HepG2 (cell line): Measurements from ENCODE around the gene TMCC1. TPM values are rescaled to one million over a fixed set of nuclear protein-coding genes. Genes with fewer than 3 reads are reported as not detected.

Source experiments
- ATAC-seq: fragments of 200-7000 bp; cut with Tn5 transposase; 3 replicates; pipeline ENCODE4 v1.9.1; 2020; ENCODE audit warnings: mild to moderate bottlenecking, moderate library complexity
- BruUV-seq: library from RNA; stranded (reverse); fragments of 400-500 nt; replicated peaks from 2 replicates; lab custom pipeline; 2021; lab: Mats Ljungman, UMichigan
- CTCF ChIA-PET: fragments of 300-600 bp; formaldehyde crosslinking; extraction: SDS; loops from one replicate; lab custom pipeline; 2021; ENCODE audit warnings: low total read pairs, inconsistent platforms, low intra/inter-chr PET ratio; lab: Yijun Ruan, JAX
- POLR2A ChIA-PET: fragments of 350-600 bp; sonication (Branson Sonifier 250); formaldehyde crosslinking; loops from one replicate; lab custom pipeline; 2020; ENCODE audit warnings: antibody characterized with exemption, inconsistent platforms; lab: Yijun Ruan, JAX
- DNase-seq: peaks from one replicate; pipeline ENCODE4 v3.0.0-alpha.2; 2015; ENCODE audit warnings: low spot score
- FAIRE-seq: peaks from 3 replicates; lab custom pipeline; 2011; peaks lifted over from hg19 to GRCh38; lab: Jason Lieb, UNC
- H2AFZ ChIP-seq: one replicate; pipeline ENCODE4 v1.6.1; 2011; ENCODE audit warnings: low read length, inconsistent platforms
- H3K27ac ChIP-seq: fragments of 300-600 bp; 3 replicates; pipeline ENCODE4 v1.8.0; 2011; ENCODE audit warnings: mixed run types, mild to moderate bottlenecking, mixed read lengths, low read length, inconsistent platforms; ENCODE audit not compliant: insufficient read depth; ENCODE audit errors: extremely low read length
- H3K27me3 ChIP-seq, 2 experiments: fragments of 200-600 bp in 1 of 2; 2 replicates in 1 of 2; 3 replicates in 1 of 2; pipeline versions ENCODE4 v1.6.0 to v1.8.0; 2011; ENCODE audit warnings: low read length in 2 of 2, mild to moderate bottlenecking in 2 of 2, moderate library complexity in 2 of 2, inconsistent platforms in 1 of 2; ENCODE audit not compliant: insufficient read depth in 2 of 2, control insufficient read depth in 1 of 2
- H3K36me3 ChIP-seq, 2 experiments: fragments of 200-600 bp in 1 of 2; replicated peaks in 1 of 2; 2 replicates in 1 of 2; 3 replicates in 1 of 2; pipeline versions ENCODE4 v1.5.1 to v1.8.0; 2011; ENCODE audit warnings: low read length in 2 of 2, inconsistent platforms in 1 of 2; ENCODE audit not compliant: insufficient read depth in 2 of 2, control insufficient read depth in 1 of 2
- H3K4me1 ChIP-seq: 2 replicates; pipeline ENCODE4 v1.5.1; 2012; ENCODE audit warnings: low read length, inconsistent platforms; ENCODE audit not compliant: insufficient read depth
- H3K4me2 ChIP-seq: 2 replicates; pipeline ENCODE4 v1.6.0; 2011; ENCODE audit warnings: low read depth, low read length, inconsistent platforms
- H3K4me3 ChIP-seq, 3 experiments: fragments of 200-600 bp in 1 of 3; sonication (generic), shearing (Covaris generic) in 1 of 3; replicated peaks in 1 of 3; 2 replicates each; pipeline ENCODE4 v1.5.1; 2011 to 2016; ENCODE audit warnings: low read length in 3 of 3, inconsistent platforms in 2 of 3, low read depth in 2 of 3, mild to moderate bottlenecking in 2 of 3, control low read depth in 1 of 3, mixed read lengths in 1 of 3; ENCODE audit not compliant: insufficient read depth in 1 of 3
- H3K79me2 ChIP-seq: one replicate; pipeline ENCODE4 v1.6.1; 2011; ENCODE audit warnings: low read length, inconsistent platforms; ENCODE audit not compliant: insufficient read depth
- H3K9ac ChIP-seq: 2 replicates; pipeline ENCODE4 v1.6.0; 2011; ENCODE audit warnings: mild to moderate bottlenecking, low read depth, low read length, inconsistent platforms; ENCODE audit not compliant: insufficient read depth
- H3K9me3 ChIP-seq: 2 replicates; pipeline ENCODE4 v1.5.1; 2012; ENCODE audit warnings: mild to moderate bottlenecking, low read length
- H4K20me1 ChIP-seq: 2 replicates; pipeline ENCODE4 v1.6.0; 2011; ENCODE audit warnings: inconsistent platforms, mild to moderate bottlenecking, low read length, moderate library complexity; ENCODE audit not compliant: insufficient read depth
- EHMT2 ChIP-seq: fragments of 200-600 bp; sonication (generic); IDR thresholded peaks from 2 replicates; pipeline ENCODE4 v1.7.0; 2017; ENCODE audit warnings: antibody characterized with exemption, low read depth, low read length, borderline replicate concordance
- TOE1 ChIP-seq: sonication (generic); formaldehyde crosslinking; IDR thresholded peaks from 2 replicates; pipeline ENCODE4 v1.4.0; 2020; ENCODE audit warnings: mild to moderate bottlenecking, missing genetic modification reagents
- WGBS: methylation state at CpG from one replicate; pipeline ENCODE4 v1.1.6; 2017; ENCODE audit warnings: low lambda C conversion rate; 5-methylcytosine and 5-hydroxymethylcytosine counted together
- in situ Hi-C: cut with HindIII; loops from 2 replicates; pipeline ENCODE4 v1.10.0; 2017; ENCODE audit warnings: low pct_unique_long_range_greater_than_20kb; ENCODE audit not compliant: extremely low pct_ligation_motif_present
- intact Hi-C: fragments of 100-400 bp; cut with micrococcal nuclease; formaldehyde crosslinking; loops from one replicate; pipeline ENCODE4 v1.10.0; 2022; ENCODE audit not compliant: unreplicated experiment
- polyA plus RNA-seq, 8 experiments: library from polyadenylated mRNA; depleted of rRNA in 3 of 8; stranded (reverse) in 7 of 8; unstranded in 1 of 8; fragments of >200 nt; fragmentation: Illumina TruSeq in 4 of 8; extraction: Trizol in 4 of 8; gene quantifications; 2 replicates each; pipeline versions ENCODE4 v1.2.1 to v1.2.3, GENCODE V29; 2011 to 2016; ENCODE audit warnings: low read depth in 4 of 8, missing spikeins in 1 of 8, mixed read lengths in 1 of 8; ENCODE audit not compliant: insufficient read depth in 1 of 8
- total RNA-seq, 5 experiments: library from RNA; depleted of rRNA; stranded (reverse); fragments of >200 nt; fragmentation: Illumina TruSeq; extraction: Trizol; gene quantifications; 2 replicates each; pipeline ENCODE4 v1.2.3, GENCODE V29; 2016; ENCODE audit warnings: low read depth in 1 of 5
- TF ChIP-seq, protein P1 (sequence below): sonication (generic); formaldehyde crosslinking; IDR thresholded peaks from 2 replicates; pipeline ENCODE4; 2020; ENCODE audit warnings: missing genetic modification reagents, mild to moderate bottlenecking, borderline replicate concordance
- TF ChIP-seq, protein P2 (sequence below): sonication (generic); formaldehyde crosslinking; IDR thresholded peaks from 2 replicates; pipeline ENCODE4 v1.5.1; 2020; ENCODE audit warnings: missing genetic modification reagents, mild to moderate bottlenecking, borderline replicate concordance

TMCC1 gene
- total and polyA plus RNA-seq, 2 of the 13 experiments (the other 11 are each of a cell fraction or from before 2014, with no cell fraction given): 12.1 to 264 TPM

DNA sequence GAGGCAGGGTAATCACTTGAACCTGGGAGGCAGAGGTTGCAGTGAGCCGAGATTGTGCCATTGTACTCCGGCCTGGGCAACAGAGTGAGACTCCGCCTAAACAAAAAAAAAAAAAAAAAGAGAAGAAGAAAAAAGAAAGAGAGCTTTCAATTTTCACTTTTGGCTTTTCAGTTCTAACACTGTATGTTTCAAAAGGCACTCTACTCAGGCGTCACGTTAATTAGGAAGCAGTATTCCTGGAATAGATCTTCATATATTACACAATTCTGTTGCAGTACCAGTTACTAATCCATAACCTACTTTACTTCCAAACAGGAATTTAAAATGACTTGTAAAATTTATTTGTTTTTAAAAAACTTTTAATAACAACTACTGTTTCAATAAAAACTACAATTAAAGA, 155.3 kb downstream of the TMCC1 start:
- TF ChIP-seq TOE1 (CRISPR knock-in tag): no peak
- no peak for TF ChIP-seq EHMT2
- TF ChIP-seq, protein P1, sequence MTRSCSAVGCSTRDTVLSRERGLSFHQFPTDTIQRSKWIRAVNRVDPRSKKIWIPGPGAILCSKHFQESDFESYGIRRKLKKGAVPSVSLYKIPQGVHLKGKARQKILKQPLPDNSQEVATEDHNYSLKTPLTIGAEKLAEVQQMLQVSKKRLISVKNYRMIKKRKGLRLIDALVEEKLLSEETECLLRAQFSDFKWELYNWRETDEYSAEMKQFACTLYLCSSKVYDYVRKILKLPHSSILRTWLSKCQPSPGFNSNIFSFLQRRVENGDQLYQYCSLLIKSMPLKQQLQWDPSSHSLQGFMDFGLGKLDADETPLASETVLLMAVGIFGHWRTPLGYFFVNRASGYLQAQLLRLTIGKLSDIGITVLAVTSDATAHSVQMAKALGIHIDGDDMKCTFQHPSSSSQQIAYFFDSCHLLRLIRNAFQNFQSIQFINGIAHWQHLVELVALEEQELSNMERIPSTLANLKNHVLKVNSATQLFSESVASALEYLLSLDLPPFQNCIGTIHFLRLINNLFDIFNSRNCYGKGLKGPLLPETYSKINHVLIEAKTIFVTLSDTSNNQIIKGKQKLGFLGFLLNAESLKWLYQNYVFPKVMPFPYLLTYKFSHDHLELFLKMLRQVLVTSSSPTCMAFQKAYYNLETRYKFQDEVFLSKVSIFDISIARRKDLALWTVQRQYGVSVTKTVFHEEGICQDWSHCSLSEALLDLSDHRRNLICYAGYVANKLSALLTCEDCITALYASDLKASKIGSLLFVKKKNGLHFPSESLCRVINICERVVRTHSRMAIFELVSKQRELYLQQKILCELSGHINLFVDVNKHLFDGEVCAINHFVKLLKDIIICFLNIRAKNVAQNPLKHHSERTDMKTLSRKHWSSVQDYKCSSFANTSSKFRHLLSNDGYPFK (CRISPR knock-in tag): no peak
- TF ChIP-seq, protein P2, sequence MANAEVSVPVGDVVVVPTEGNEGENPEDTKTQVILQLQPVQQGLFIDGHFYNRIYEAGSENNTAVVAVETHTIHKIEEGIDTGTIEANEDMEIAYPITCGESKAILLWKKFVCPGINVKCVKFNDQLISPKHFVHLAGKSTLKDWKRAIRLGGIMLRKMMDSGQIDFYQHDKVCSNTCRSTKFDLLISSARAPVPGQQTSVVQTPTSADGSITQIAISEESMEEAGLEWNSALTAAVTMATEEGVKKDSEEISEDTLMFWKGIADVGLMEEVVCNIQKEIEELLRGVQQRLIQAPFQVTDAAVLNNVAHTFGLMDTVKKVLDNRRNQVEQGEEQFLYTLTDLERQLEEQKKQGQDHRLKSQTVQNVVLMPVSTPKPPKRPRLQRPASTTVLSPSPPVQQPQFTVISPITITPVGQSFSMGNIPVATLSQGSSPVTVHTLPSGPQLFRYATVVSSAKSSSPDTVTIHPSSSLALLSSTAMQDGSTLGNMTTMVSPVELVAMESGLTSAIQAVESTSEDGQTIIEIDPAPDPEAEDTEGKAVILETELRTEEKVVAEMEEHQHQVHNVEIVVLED: no peak
- Histone ChIP-seq H3K4me3 (no peak overlapping the region), H3K36me3 (no peaks in the 10 kb centered on the region), H3K79me2 (no peaks in the 10 kb centered on the region), H3K9ac (no peak overlapping the region), H3K4me2 (no peak overlapping the region), H3K27me3 (no peaks in the 10 kb centered on the region), H2AFZ (no peak overlapping the region), H3K9me3 (no peaks in the 10 kb centered on the region), H3K4me1 (peaks cover 25% of the 10 kb centered on the region), H3K27ac (no peak overlapping the region), H4K20me1 (no peaks in the 10 kb centered on the region)
- ChIA-PET CTCF (no interaction called here), POLR2A (no interaction called here)
- no peak for FAIRE-seq
- BruUV-seq: no TSS peak
- in situ Hi-C loops (no loop called here), intact Hi-C loops (no loop called here)
- no peak for DNase-seq
- ATAC-seq: no peak
- 98% methylated on average over 5 of the region's 5 CpGs for WGBS
